HG03280 (cell line): ENCODE results near the gene PPM1H.
"Not testable (repeated sequence)": the region's sequence is repeated elsewhere in the genome, so short reads cannot be mapped to it uniquely, and the experiment has no call there.

Source experiments
- ATAC-seq: cut with Tn5 transposase; IDR thresholded peaks from one replicate; pipeline ENCODE4 v1.9.1; 2021; ENCODE audit warnings: mild to moderate bottlenecking, moderate library complexity; ENCODE audit not compliant: unreplicated experiment

PPM1H gene

DNA sequence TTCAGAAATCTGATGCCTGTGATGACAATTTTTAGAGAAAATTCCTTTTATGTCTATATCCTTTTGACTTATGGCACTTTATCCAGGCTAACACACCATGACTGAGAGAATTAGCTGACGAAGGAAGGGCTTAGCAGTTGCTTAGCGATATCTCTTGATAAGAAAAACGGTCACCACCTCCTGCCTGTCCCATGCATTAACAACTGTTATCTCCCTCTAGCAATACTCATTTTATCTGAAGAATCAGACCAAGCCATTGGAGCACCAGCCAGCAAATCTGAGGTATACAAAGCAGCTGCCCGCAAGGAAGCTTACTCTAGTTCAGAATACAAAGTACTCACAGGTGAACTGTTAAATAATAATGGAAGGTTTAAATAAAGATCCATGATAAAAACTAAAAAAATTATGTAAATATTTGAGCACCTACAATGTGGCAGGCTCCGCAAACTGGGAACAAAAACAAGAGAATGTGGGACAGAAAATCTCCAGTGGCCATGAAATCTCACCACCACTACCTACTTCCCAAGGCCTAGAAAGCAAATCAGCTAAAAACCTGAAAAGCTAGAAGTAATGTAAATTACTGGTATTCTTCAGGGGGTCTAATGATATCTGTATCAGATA is 24.3 kb downstream of the PPM1H start:
- ATAC-seq: no peak

DNA sequence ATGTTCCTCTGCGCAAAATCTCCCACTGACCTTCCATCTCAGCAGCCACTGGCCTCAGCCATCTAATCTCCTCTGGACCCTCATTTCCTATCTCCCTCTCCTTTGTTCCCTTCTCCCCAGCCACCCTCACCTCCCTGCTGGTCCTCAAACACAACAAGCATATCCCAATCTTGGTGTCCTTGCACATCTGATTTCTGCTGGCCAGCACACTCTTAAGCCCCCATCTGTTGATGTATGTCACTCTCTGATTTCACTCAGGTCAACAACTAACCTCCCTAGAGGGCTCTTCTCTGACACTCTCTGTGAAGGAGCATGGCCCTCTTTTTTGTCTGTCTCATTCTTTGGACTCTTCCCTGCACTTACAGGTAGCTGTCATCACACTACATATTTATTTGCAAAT is 25.6 kb downstream of the PPM1H start:
- ATAC-seq: no peak

DNA sequence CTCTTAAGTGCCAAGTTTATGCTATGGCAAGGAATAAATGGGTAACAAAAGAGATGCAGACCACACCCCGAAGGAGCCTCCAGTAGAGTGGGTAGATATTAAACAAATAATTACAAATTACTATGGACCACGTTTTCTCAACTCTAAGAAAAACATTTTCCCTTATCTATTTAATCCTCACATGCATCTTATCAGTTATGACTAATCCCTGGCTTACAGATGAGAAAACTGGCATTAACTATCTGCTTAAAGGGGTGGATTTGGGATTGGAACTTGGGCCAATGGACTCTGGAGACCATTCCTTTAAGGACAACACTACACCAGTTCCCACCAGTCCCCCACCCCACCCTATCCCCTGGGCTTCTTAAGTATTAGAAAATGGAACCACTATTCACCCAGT is 26.3 kb downstream of the PPM1H start:
- ATAC-seq: no peak

DNA sequence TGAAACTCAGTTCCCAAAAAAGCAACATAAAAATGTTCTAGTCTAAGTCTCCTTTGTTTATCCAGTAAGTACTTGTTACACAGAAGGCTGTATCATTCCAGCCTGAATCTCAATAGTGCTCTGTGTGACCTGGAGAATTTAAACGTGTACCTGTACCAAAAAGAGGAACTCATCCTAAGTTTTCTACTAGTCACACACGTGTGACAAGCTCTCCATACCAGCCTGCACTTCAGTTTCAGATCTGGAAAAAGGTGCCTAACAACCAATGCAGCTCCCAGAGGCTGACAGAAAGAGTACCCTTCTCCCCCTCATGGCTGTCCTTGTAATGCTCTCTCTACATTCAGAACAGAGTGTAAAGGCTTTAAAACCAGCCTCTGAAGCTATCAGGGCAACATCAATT is 27.4 kb downstream of the PPM1H start:
- no peak for ATAC-seq

DNA sequence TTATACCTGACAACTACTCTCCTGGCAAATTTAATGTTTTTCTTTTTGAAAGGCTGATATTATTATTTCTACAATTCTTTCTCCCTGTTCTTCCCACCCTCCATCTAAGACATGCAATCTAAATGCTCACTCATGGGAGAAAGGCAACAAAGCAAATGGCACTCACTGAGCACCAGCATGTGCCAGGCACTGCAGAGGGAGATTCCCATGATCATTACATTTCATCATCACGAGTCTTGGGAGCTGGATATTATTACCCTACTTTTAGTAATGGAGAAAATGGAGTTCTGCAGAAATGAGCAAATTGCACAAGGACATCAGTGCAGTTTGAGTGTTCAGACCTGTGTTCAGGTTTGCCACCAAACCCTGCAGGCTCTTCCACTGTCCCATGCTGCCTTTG is 27.9 kb downstream of the PPM1H start:
- no peak for ATAC-seq

- no peak for ATAC-seq
Measured at GRCh38 chr12:62903151-62903550, 31.8 kb downstream of the PPM1H start.

DNA sequence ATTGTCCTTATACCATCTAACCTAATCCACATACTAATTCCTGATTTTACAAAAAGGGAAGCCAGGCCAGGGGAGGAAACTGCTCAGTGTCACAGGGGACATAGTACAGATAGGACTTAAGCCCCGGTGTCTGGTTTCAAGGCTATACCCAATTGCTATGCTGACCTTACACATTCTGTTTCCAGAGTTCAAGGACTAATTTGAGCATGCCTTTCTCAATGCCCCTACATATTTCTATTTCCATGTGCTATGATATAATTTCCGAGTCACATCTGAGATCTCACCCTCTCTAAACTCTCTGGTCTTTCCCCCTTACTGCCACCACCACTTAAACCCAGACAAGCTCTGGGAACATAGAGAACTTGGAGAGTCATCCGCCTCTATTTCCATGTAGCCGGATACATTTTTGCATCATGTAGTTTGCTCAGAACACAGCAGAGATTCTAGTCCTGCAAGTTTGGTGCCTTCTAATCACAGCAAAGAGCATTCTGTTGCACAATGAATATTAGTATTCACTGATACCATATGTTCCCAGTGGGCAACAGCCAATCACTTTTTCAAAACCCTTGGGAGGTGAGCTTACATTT is 34.2 kb downstream of the PPM1H start:
- ATAC-seq: no peak

DNA sequence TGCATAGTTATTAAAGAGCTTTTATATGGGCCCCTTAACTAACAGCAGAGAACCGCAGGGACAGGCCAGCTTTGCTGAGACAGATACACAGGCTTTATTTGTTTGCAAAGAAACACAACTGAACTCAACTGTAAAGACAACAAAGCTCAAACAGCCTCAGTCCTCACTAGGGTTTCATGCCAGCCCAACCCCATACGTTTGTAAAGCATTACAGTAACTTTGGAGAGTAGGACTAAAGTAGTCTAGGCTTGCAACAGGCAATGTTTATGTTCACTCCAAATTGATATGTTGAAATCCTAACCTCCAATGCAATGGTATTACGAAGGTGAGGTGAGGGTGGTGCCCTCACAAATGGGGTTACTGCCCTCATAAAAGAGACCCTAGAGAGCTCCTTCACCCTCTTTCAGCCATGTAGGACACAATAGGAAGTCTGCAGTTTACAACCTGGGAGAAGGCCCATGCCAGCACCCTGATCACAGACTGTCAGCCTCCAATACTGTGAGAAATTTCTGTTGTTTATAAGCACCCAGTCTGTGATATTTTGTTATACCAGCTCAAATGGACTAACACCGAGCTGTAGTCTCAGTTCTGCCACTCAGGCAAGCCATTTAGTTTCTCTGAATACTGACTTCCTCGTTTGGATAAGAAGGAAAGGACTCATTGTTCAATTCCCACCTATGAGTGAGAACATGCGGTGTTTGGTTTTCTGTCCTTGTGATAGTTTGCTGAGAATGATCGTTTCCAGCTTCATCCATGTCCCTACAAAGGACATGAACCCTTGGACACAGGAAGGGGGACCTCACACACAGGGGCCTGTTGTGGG is 35.2 kb downstream of the PPM1H start:
- ATAC-seq: no peak

- ATAC-seq: no peak
Measured at GRCh38 chr12:62898526-62898925, 36.4 kb downstream of the PPM1H start.

DNA sequence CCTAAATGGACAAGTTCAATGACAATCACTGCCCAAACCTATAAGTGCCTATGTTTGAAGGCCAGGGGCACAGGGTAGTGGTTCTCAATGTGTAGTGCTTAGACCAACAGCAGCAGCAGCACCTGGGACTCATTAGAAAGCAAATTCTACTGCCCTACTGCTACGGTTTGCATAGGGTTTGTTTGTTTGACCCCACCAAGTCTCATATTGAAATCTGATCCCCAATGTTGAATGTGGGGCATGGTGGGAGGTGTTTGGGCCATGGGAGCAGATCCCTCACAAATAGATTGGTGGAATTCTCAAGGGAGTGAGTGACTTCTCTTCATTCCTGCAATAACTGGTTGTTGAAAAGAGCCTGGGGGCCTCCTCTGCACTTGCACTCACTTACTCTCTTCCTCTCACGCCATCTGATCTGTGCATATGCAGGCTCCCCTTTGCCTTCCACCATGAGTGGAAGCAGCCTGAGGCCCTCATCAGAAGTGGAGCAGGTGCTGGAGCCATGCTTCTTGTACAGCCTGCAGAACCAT is 39.5 kb downstream of the PPM1H start:
- no peak for ATAC-seq

DNA sequence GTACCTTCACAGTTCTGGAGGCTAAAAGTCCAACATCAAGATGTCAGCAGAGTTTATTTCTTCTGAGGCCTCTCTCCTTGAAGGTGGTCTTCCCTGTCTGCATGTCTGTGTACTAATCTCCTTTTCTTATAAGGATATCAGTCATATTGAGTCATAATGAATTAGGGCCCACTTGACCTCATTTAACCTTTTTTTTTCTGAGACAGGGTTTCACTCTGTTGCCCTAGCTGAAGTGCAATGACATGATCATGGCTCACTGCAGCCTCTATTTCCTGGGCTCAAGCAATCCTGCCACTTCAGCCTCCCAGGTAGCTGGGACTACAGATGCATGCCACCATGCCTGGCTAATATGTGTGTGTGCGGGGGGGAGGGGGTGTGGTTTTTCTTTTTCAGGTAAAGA is 41.7 kb downstream of the PPM1H start:
- no peak for ATAC-seq

- ATAC-seq: no peak
Measured at GRCh38 chr12:62891805-62892549, 43.0 kb downstream of the PPM1H start.

DNA sequence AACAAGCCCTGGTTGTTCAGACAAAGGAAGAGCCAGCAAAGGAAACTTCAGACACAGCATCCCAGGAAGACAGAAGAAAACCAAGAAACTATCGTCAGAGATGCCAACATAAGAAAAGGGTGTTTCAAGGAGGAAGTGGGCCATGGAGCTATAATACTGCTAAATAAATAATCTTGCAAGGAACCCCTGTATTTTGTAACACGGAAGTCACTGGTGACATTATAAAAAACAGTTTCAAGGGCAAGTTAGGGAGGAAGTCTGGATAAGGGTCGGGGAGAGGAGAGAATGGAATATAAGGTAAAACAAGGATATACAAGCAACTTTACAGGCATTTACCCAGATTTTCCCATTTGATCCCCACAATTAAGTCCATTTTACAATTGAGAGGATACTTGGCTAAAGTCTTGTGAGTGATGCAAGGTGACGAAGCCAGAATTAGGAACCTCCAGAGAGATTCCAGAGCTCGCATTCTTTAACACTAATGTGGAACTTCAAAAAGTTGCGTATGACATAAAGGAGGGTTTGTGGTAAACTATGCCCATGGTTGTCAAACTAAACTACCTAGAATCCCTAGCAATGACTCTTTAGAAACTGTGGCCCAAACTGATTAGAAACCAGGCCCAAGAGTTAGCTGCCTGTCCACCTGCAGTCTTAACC is 46.4 kb downstream of the PPM1H start:
- no peak for ATAC-seq

GRCh38 chr12:62886796-62887195 is 48.2 kb downstream of the PPM1H start:
- ATAC-seq: no peak

GRCh38 chr12:62885242-62885641 is 49.7 kb downstream of the PPM1H start:
- ATAC-seq: no peak

DNA sequence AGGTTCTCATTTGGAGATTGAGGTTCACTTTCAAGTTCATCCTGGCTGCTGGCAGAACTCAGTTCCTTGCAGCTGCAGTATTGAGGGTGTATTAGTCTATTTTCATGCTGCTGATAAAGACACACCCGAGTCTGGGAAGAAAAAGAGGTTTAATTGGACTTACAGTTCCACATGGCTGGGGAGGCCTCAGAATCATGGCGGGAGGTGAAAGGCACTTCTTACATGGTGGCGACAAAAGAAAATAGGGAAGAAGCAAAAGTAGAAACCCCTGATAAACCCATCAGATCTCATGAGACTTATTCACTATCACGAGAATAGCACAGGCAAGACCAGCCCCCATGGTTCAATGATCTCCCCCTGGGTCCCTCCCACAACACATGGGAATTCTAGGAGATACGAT is 50.1 kb downstream of the PPM1H start:
- ATAC-seq: not testable (repeated sequence)

- ATAC-seq: no peak
Measured at GRCh38 chr12:62882696-62883095, 52.3 kb downstream of the PPM1H start.

GRCh38 chr12:62882140-62882539 is 52.8 kb downstream of the PPM1H start:
- ATAC-seq: no peak

DNA sequence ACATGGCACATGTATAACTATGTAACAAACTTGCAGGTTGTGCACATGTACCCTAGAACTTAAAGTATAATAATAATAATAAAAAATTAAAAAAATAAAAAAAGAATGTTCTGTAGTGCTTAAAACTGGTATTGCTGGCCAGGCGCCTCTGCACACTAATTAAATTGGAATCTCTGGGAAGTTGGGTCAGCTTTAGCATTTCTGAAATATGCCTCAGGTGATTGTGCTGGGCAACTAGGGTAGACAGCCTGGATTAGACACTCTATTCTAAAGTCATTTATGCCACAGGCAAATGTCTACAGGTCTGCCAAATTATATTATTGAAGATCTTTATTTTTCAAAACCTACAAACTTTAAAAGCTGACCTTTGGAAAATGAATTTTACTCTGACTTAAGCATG is 55.3 kb downstream of the PPM1H start:
- ATAC-seq: no peak

DNA sequence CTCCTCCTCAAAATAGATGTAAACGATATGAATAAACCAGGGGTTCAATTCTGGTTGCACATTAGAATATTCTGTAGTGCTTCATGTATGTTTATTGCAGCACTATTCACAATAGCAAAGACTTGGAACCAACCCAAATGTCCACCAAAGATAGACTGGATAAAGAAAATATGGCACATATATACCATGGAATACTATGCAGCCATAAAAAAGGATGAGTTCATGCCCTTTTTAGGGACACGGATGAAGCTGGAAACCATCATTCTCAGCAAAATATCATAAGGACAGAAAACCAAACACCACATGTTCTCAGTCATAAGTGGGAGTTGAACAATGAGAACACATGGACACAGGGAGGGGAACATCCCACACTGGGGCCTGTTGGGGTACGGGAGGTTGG is 55.7 kb downstream of the PPM1H start:
- not testable (repeated sequence) for ATAC-seq

DNA sequence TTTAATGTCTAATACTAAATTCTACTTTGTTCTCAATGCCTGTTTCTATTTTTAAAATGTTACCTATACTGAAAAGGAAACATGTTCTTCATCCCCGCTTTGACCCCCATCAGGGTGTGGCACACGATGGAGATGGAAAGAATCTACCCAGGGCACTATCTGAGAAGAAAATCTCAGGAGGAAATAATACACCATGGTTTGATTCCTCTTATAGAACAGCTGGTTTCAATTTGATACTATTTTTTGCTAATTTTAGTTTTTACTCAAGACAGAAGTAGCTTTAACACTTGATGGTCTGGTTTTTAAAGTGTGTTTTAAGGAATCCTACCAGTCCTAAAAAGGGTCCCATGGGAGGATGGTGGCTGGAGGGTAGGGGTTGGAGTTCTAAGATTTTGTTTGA is 56.7 kb downstream of the PPM1H start:
- no peak for ATAC-seq
